ENCODE results near the gene DNAL1.
"Not testable (repeated sequence)": the region's sequence is repeated elsewhere in the genome, so short reads cannot be mapped to it uniquely, and the experiment has no call there.

DNAL1 gene, protein sequence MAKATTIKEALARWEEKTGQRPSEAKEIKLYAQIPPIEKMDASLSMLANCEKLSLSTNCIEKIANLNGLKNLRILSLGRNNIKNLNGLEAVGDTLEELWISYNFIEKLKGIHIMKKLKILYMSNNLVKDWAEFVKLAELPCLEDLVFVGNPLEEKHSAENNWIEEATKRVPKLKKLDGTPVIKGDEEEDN

DNA sequence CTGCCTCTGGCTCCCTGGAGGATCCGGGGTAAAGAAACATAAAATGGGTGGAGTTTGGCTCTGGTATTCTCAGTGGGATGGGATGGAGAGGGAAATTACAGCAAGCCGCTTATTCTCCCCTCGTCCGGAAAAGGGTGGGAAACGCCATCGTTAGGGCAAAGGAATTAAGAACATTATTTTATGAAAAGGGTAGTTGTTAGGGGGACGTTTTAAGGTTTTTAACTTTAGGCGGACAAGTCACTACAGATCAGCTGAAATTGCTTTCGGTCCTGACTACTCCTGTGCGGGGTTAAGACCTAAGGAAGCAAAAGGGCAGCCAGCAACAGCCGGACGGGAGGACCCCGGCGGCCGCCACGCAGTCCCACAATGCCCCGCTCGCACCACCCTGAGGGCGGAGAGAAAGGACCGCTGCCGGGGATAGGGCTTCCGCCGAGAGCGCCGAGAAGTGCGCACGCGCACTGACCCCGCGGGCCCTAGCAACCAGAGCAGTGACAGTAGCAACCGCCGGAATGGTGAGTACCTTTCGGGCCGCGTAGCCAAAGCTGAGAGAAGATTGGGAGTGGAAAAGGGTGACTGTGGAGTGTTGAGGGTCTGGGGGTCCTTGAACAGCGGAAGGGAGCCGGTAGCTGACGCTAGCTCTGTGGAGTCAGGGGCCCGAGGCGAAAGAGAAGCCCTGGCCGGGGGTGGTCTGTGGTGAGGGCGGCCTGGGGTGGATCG is at the start of gene DNAL1:
Gene DNAL1 (plus strand): TSS at position 456 of the 717 bp plus-strand sequence. CDS start 54 bp downstream, at position 510.
- DNase-seq (ENCODE audit: low spot score): peak; percentile 91

GRCh38 chr14:73599499-73599898 is 45.3 kb upstream of the DNAL1 start:
- no peak for DNase-seq (ENCODE audit: low spot score)

DNA sequence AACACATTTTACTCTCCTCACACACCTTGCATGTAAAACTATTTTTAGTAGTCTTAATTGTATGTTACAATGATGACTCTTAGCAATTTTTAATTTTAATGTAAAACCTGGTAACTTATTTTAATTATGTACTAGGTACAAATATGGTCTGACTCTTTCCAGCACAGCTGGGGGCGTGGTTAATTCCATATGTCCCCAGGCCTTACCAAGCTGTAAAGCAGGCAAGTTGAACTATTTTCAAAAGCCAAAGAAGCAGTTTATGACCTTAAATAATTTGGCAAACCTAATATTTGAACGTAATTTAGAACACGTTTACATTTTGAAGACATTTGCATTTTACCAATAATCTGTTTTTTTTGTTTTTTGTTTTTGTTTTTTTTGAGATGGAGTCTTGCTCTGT is 41.8 kb upstream of the DNAL1 start:
- DNase-seq (ENCODE audit: low spot score): no peak

DNA sequence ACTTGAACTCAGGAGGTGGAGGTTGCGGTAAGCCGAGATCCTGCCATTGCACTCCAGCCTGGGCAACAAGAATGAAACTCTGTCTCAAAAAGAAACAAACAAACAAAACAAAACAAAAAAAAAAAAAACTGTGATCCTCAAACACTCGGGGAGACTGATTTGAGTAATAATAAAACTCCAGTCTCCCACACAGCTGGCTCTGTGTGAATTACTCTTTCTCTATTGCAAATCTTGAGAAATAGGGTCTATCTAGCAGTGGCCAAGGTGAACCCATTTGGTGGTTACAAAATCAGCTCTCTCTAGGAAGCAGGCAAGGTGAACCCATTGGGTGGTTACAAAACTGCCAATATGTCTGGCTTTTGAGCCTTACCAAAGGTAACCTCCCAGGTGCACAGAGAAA is 38.5 kb upstream of the DNAL1 start:
- DNase-seq (ENCODE audit: low spot score): no peak

- no peak for DNase-seq (ENCODE audit: low spot score)
These were observed 37.5 kb upstream of the DNAL1 start for GRCh38 chr14:73607241-73607640.

GRCh38 chr14:73610687-73611086 is 34.1 kb upstream of the DNAL1 start:
- DNase-seq (ENCODE audit: low spot score): no peak

GRCh38 chr14:73612339-73613045 is 32.3 kb upstream of the DNAL1 start, which contains the start of gene ACOT6:
ACOT6 (plus strand) TSS chr14:73612517; CDS start chr14:73612572, 55 bp downstream.
- DNase-seq (ENCODE audit: low spot score): peak; percentile 48

- DNase-seq (ENCODE audit: low spot score): no peak
These were observed 31.8 kb upstream of the DNAL1 start for GRCh38 chr14:73613046-73613383.

GRCh38 chr14:73613419-73613963 is 31.3 kb upstream of the DNAL1 start:
- DNase-seq (ENCODE audit: low spot score): no peak

- no peak for DNase-seq (ENCODE audit: low spot score)
These were observed 28.0 kb upstream of the DNAL1 start for GRCh38 chr14:73616831-73617230.

GRCh38 chr14:73619524-73619923 is 25.3 kb upstream of the DNAL1 start:
- DNase-seq (ENCODE audit: low spot score): no peak

DNA sequence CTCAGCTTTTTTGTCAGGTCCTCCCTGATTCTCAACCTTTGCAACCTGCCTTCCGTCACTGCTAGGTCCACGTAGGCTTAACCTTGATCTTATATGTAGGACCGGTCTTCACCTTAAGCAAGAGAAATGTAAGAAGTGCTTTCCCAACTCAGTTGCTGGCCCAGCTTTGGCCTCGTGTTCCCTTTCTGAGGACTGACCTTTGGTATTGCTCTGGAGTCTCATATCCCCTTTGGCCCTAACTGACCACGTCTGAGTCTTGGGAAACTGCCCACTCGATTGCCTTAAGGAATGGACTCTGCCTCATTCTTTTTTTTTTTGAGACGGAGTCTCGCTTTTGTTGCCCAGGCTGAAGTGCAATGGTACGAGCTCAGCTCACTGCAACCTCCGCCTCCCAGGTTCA is 24.5 kb upstream of the DNAL1 start:
- DNase-seq (ENCODE audit: low spot score): no peak

GRCh38 chr14:73623504-73624054 is 21.2 kb upstream of the DNAL1 start:
- DNase-seq (ENCODE audit: low spot score): no peak

DNA sequence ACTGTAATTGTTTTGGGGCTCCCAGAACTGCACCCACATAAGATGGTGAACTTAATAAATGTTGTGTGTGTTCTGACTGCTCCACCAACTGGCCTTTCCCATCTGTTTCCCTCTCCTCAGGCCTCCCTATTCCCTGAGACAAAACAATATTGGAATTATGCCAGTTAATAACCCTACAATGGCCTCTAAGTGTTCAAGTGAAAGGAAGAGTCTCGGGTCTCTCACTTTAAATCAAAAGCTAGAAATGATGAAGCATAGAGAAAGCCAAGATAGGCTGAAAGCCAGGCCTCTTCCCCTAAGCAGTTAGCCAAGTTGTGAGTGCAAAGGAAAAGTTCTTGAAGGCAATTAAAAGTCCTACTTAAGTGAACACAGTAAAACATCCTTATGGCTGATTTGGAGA is 19.1 kb upstream of the DNAL1 start:
- no peak for DNase-seq (ENCODE audit: low spot score)

DNA sequence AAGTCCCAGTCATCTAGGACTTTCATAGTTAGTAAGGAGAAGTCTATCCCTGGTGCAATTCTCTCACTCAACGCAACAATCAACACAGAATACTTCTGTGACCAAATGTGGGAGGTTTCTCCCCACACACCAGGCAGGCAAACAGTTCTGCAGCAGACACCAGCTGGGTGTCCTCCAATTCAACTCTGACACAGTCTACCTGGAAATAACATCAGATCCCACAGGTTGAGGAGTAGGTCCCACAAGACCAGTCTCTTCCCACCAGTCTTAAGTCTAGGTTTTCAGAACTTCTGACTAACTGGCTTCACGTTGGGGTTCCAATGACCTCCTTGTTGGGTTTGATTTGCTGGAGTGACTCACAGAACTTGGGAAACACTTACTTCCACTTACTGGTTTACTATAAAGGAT is 17.6 kb upstream of the DNAL1 start:
- no peak for DNase-seq (ENCODE audit: low spot score)

DNA sequence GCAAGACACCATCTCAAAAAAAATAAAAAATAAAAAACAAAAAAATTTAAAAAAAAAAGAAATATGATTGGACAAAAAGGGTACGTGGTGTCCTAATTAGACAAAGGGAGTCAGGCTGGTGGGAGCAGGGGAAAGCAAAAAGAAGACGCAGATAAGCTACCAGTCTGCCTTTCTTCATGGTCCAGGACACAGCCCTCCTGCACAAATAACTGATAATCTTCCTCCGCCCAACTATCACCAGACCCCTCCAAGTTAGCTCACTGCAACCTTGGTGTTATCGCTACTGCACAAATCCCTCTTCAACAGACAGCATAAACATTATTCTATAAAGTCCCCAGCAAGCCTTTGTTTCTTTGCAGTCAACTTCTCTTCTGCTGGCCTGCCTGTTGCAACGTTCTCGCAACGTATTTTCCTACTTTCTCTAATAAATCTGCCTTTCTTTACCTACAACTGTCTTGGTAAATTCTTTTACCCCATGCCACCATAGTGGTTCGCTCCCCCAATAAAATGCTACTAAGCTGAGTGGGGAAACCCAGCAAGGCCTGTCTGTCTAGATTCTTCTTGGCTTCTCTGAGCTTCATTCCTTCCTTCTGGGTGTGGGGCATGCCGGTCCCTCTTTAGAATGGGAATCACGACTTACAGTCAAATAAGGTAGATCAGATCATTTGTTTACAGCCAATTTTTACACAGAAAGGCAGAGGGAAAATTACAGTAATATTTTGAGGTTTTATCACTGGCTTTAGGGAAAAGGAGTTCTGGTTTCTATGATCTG is 14.6 kb upstream of the DNAL1 start:
- DNase-seq (ENCODE audit: low spot score): no peak

GRCh38 chr14:73633116-73634010 is 11.4 kb upstream of the DNAL1 start:
- peak; percentile 67 for DNase-seq (ENCODE audit: low spot score)

- no peak for DNase-seq (ENCODE audit: low spot score)
These were observed 10.6 kb upstream of the DNAL1 start for GRCh38 chr14:73634011-73634833.

- not testable (repeated sequence) for DNase-seq (ENCODE audit: low spot score)
These were observed 8.4 kb upstream of the DNAL1 start for GRCh38 chr14:73636355-73636754.

- no peak for DNase-seq (ENCODE audit: low spot score)
These were observed 7.0 kb upstream of the DNAL1 start for GRCh38 chr14:73637830-73638229.

All from hematopoietic multipotent progenitor cell treated with erythropoietin and hydrocortisone succinate and interleukin-3 and kit ligand, for 15 days (in vitro differentiated cells).